OCI-LY3 (cell line): ENCODE results near the gene ATP11C.
"Not testable (repeated sequence)": the region's sequence is repeated elsewhere in the genome, so short reads cannot be mapped to it uniquely, and the experiment has no call there.

Experiments
- CTCF ChIP-seq: fragments of 200-600, 300-600 bp; sonication (generic); IDR thresholded peaks from 2 replicates; pipeline ENCODE4 v1.5.1; 2014; ENCODE audit warnings: antibody characterized with exemption, low read length, low read depth
- EZH2phosphoT487 ChIP-seq: fragments of 200-600 bp; shearing (Covaris generic); IDR thresholded peaks from 2 replicates; pipeline ENCODE4 v1.6.1; 2018; ENCODE audit warnings: antibody characterized with exemption, mixed run types, low read depth

GRCh38 chrX:139685175-139685574 lies 247.7 kb downstream of the ATP11C start:
- TF ChIP-seq CTCF, EZH2phosphoT487: not testable (repeated sequence)
